HFFc6 (cell line): ENCODE measurements around the gene MCAM. TPM values are rescaled to one million over a fixed set of nuclear protein-coding genes. Genes with fewer than 3 reads are reported as not detected.

Source experiments
- DNase-seq: peaks from one replicate; pipeline ENCODE4 v3.0.0-alpha.2; 2018
- H3K27ac Mint-ChIP-seq: 2 replicates; pipeline ENCODE4 v1.8.0; 2020; ENCODE audit warnings: mild to moderate bottlenecking, mixed read lengths
- H3K27me3 Mint-ChIP-seq: 2 replicates; pipeline ENCODE4 v1.8.0; 2021; ENCODE audit warnings: mild to moderate bottlenecking, moderate library complexity, mixed read lengths; ENCODE audit not compliant: insufficient read depth
- H3K36me3 Mint-ChIP-seq: 2 replicates; pipeline ENCODE4 v1.8.0; 2021; ENCODE audit warnings: low read depth, mixed read lengths
- H3K4me1 Mint-ChIP-seq: 2 replicates; pipeline ENCODE4 v1.8.0; 2020; ENCODE audit warnings: low read depth, mixed read lengths
- H3K4me3 Mint-ChIP-seq: 2 replicates; pipeline ENCODE4 v1.8.0; 2020; ENCODE audit warnings: mild to moderate bottlenecking, moderate library complexity, mixed read lengths
- H3K9me3 Mint-ChIP-seq: 2 replicates; pipeline ENCODE4 v1.8.0; 2020; ENCODE audit warnings: mild to moderate bottlenecking, mixed read lengths
- total RNA-seq, 6 experiments: library from RNA; stranded (reverse); fragmentation: NEBNext Ultra II Directional; extraction: Animal tissue kit (Norgen Biotek cat#: 25700); gene quantifications; 2 replicates in 1 of 6; 3 replicates in 5 of 6; pipeline ENCODE4 v1.2.3, GENCODE V29; 2021
- TF ChIP-seq, protein P1 (sequence below): fragments of 200-600 bp; sonication (generic); IDR thresholded peaks from 2 replicates; pipeline ENCODE4 v1.5.0; 2021; ENCODE audit warnings: antibody characterized with exemption, mild to moderate bottlenecking

The MCAM gene
- total RNA-seq, 6 experiments from 2014 or later = 1.8 to 7.7 (median 6.9) TPM

DNA sequence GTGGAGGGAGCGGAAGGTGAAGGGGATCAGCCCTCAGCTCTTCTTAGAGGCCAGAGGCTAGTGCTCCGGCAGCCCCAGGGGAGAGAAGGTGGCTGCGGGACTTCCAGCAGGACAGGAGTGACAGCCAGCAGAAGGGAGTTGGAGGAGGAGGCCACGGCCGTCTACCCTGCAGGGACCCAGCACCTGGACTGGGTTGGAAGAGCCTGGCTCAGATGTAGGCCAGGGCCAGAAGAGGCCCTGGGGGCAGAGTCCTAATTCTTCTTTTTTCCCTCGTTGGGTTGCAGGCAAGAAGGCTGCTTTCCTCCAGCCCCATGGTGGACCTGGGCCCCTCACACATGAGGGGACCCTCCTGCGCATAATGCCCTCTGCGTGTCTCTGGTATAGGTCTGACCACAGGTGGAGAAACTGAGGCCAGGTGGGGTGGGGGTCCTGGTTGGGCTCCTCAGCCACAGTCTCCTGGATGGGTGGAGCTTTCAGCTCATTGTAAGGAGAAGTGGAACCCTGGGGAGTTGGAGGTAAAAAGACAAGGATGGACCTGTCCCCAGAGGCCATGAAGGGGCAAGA is 2.3 kb upstream of the MCAM start:
- H3K9me3 Mint-ChIP-seq = no peaks in the 10 kb centered on the region
- H3K4me3 Mint-ChIP-seq = no peak overlapping the region
- peak overlapping the region; percentile 48; the same call in 1 of the 2 replicates for H3K27ac Mint-ChIP-seq
- peaks cover 20% of the 10 kb centered on the region for H3K4me1 Mint-ChIP-seq
- H3K36me3 Mint-ChIP-seq = no peaks in the 10 kb centered on the region
- no peak for DNase-seq
- TF ChIP-seq, protein P1, sequence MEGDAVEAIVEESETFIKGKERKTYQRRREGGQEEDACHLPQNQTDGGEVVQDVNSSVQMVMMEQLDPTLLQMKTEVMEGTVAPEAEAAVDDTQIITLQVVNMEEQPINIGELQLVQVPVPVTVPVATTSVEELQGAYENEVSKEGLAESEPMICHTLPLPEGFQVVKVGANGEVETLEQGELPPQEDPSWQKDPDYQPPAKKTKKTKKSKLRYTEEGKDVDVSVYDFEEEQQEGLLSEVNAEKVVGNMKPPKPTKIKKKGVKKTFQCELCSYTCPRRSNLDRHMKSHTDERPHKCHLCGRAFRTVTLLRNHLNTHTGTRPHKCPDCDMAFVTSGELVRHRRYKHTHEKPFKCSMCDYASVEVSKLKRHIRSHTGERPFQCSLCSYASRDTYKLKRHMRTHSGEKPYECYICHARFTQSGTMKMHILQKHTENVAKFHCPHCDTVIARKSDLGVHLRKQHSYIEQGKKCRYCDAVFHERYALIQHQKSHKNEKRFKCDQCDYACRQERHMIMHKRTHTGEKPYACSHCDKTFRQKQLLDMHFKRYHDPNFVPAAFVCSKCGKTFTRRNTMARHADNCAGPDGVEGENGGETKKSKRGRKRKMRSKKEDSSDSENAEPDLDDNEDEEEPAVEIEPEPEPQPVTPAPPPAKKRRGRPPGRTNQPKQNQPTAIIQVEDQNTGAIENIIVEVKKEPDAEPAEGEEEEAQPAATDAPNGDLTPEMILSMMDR = no peak
- H3K27me3 Mint-ChIP-seq = peaks cover 14% of the 10 kb centered on the region; the same call in 1 of the 2 replicates

DNA sequence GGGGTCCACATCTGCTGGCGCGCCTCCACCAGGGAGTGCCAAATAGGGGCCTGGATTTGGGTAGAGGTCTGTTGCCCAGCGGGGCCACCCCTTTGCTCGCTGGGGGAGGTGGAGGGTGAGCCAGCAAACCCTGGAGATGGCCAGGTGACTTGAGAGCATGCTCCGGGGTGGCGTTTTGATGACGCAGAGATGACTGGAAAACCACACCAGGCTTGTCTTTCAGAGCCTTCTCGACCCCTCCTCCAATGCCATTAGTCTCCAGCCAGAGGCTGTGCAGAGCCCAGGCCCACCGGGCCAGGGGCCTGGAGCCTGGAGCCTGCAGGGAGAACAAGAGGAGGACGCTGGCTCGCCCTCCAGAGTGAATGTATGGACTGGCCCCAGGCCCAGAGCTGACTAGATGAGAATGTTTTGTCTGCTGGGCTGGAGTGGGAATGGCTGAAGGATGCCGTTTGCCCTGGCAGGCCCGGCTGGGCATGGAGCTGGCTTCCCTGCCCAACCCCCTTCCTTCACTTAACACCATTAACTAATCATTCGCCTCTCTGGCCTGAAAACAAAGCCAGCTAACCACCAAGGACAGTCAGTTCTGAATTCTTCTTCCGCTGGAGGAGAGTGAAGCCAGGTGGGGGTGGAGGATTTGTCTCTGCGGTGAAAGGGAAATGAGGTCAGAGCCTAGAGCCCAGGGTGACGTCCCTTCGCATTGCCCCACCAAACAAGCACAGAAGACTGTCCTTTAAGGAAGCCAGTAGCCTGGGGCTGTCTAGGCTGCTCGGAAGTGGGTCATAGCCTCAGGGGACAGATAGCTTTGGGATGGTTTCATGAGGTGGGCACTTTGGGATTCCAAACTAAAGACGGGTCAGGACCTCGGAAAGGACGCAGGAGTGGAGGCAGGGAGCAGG is 1.6 kb upstream of the MCAM start:
- H3K4me3 Mint-ChIP-seq = no peak overlapping the region; the same call in 1 of the 2 replicates
- TF ChIP-seq, protein P1 = no peak
- H3K4me1 Mint-ChIP-seq = peaks cover 16% of the 10 kb centered on the region
- no peak for DNase-seq
- H3K27me3 Mint-ChIP-seq = peaks cover 12% of the 10 kb centered on the region; the same call in 1 of the 2 replicates
- peak overlapping the region; percentile 48; the same call in 1 of the 2 replicates for H3K27ac Mint-ChIP-seq
- H3K36me3 Mint-ChIP-seq = no peaks in the 10 kb centered on the region
- no peaks in the 10 kb centered on the region for H3K9me3 Mint-ChIP-seq

DNA sequence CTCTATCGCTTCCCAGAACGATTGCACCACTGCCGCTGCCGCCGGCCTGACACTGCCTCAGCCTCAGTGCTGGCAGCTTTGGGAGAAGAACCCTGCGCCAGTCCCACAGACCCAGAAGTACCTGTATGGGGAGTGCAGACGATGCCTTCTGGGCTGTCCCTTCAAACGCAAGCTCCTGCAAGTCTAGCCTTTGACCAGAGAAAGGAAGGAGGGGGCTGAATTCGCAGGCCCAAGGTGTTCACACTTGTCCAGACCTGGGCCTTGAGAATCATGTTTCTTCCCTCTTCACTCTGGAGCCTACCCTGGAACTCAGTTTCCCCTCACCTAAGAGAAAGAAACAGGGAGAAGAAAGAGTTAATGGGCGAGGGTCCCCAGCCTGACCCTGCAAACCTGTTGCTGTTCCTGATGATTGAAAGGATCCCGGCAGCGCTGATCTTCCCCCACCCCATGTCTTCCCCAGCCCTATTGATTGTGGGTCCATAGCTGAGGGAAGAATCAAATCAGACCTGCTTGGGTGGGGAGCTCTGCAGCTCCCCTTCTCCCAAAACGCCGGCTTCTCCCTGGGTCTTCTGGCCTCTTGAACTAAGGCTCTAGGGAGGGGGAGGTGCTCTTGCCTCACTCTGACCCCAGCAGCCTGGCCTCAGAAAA is 786 bp upstream of the MCAM start:
- Mint-ChIP-seq H3K4me3 (no peak overlapping the region), H3K9me3 (no peaks in the 10 kb centered on the region), H3K4me1 (peaks cover 14% of the 10 kb centered on the region), H3K36me3 (no peaks in the 10 kb centered on the region), H3K27me3 (peaks cover 11% of the 10 kb centered on the region; the same call in 1 of the 2 replicates), H3K27ac (no peak overlapping the region)
- DNase-seq = no peak
- TF ChIP-seq, protein P1 = no peak

DNA sequence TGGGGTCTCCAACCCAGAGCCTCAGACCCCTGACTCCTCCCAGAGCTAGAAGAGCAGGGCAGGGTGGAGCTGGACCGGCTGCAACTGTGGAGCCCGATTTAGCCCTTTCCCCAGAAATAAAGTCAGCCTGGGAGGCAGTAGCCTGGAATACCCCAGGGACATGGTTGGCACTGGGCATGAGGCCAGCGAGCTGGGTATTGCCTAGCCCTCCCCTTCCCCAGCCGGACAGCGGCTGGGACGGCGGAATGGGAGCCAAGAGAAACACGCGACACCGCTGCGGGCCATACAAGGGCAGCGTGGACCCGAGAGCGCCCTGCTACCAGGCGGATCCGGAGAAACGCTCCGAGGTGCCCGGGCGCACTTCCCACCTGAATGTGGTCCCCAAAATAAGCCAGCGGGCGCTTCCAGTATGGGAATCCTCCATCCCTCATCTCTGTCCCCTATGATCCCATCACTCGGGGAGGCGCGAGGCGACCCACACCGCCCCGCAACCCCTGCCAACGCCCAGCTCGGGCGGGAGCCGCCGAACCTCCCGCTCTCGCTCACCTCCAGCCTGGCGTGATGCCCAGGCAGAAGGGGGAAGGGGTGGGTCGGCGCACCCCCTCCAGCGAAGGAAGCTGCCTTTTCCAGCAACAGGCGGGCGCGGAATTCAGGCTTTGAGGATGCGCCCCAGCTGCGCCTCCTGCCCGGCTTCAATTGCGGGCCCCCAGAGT is 758 bp downstream of the MCAM start:
- TF ChIP-seq, protein P1 = no peak
- peaks cover 11% of the 10 kb centered on the region; the same call in 1 of the 2 replicates for H3K27me3 Mint-ChIP-seq
- H3K27ac Mint-ChIP-seq = no peak overlapping the region
- H3K4me3 Mint-ChIP-seq = peak overlapping the region; percentile 72
- DNase-seq = no peak
- H3K9me3 Mint-ChIP-seq = no peaks in the 10 kb centered on the region
- H3K4me1 Mint-ChIP-seq = peaks cover 9% of the 10 kb centered on the region
- H3K36me3 Mint-ChIP-seq = no peaks in the 10 kb centered on the region
